ENCODE data around the gene ATXN2L.
A peak's percentile ranks its signal among the peaks of the same experiment; 100 is the strongest.
"Not testable (repeated sequence)": the region's sequence is repeated elsewhere in the genome, so short reads cannot be mapped to it uniquely, and the experiment has no call there.

ATXN2L gene

DNA sequence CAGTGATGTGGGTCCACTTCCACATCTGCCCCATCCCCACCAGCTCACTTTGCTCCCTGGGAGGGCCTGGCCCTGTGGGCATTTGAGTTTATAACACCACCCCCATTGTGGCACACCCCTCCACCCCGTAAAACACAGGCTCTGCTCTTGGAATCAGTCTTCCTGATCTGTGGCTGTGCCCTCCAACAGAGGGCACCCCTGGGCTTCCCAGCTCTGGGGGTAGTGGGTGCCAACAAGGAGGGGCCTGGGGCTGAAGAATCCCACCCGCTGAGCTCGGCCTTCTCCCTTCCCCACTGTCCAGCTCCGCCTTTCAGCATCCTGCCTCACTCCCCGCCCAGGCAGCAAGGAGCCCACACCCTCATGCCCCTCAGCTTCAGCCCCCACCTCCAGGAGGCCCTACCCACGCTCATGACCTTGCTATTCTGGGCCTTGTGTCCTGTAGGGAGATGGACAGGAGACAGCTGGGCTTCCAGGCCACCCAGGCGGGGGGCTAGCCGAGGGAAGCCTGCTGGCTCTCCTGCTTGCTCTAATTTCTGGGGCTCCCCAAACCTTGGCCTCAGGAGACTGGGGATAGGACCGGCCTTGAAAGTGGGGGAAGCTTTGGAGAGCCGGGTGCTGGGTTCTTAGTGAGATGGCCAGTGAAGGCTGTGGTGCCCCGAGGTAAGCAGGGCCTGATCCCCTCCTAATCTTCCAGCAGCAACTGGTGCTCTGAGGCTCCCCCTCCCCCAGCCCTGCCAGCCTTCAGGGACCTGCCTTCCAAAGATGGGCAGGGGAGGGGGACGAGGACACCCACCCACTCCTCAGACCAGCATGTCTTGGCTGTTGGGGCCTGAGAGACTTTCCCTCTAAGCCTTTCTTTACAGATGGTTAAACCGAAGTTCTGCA lies 52.6 kb downstream of the ATXN2L start:
- peak; percentile 63 for DNase-seq

- DNase-seq: no peak
Measured at GRCh38 chr16:28876019-28876659, 53.3 kb downstream of the ATXN2L start.

DNA sequence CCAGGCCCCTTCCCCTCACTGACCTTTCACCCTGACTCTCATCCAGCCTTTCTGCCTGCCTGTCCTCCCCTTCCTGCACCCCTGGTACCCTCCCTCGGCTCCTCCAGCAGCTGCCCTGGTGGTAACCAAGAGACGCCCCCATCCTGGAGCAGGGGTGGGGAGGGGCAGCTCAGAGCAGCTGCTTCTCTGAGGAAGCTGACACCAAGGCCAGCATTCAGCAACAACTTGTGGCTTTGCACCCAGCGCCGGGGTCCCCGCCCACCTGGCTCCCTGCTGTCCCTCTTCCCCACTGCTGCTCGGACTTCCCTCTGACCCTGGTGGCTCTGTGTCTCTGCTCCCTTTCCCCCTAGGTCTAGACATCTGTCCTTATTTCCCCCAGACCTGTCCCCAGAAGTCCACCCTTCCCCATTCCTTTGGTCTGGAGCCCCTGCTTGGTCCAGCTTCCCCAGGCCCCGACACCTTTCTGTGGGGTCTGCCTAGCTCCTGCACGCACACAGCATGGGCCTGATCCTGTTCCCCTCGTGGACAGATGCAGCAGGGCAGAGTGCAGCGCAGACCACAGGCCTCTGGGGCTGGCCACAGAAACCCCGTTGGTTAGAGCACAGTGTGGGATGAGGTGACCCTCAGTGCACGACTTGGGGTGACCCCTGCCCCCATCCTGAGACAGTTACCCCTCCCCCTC lies 54.3 kb downstream of the ATXN2L start:
- DNase-seq: peak; percentile 59

DNA sequence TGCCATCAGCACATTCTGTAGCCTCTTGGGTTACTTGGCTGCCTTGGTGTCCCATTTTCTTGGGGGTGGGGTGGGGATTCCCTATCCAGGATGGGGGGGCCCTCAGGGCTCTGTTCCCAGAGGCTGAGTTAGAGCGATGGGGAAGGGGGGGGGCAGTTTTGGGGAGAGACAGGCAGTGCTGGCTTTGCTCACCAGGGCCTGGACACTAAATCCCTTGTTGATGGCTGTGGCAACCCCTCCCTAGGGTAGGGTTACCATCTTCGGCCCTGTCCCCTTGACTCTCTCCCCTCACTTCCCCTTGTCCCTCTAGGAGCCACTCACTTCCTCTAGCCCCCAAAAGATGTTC lies 54.8 kb downstream of the ATXN2L start:
- no peak for DNase-seq

DNA sequence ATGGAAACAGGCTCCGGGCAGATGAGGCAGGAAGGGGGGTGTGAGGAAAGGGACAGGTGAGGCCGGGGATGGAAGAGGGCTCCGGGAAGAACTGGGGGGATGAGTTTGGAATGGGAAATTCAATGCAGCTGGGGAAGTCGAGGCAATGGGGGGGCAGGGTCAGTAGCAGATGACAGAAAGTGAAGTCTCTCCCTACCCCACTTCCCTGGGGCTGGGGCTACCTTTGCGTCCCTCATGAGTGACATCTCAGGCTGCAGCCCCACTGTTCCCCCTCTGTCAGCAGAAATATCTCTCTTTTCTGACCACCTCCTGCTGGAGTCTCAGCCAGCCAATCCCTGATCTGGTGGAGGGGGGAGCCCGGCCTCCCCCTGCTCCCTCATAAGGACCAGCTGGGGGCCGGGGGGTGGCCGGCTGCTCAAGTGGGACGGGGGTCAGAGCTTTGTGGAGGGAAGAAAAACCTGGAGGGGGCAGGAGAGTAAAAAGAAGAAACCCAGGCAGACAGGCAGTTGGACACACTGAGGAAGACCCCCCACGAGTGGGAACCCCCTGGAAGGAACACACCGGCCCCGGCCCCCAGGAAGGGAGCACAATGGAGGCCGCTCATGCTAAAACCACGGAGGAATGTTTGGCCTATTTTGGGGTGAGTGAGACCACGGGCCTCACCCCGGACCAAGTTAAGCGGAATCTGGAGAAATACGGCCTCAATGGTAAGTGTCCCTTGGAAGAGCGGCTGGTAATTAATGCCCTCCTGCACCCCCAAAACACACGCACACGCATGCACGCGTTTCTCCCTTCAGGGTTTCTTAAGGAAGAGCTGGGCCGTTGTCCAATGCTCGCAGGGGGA lies 55.5 kb downstream of the ATXN2L start, which contains the start of gene ATP2A1:
TSS of gene ATP2A1 (plus strand) at position 406 of the 844 bp plus-strand sequence. CDS start at position 590, 184 bp downstream.
- DNase-seq: no peak

DNA sequence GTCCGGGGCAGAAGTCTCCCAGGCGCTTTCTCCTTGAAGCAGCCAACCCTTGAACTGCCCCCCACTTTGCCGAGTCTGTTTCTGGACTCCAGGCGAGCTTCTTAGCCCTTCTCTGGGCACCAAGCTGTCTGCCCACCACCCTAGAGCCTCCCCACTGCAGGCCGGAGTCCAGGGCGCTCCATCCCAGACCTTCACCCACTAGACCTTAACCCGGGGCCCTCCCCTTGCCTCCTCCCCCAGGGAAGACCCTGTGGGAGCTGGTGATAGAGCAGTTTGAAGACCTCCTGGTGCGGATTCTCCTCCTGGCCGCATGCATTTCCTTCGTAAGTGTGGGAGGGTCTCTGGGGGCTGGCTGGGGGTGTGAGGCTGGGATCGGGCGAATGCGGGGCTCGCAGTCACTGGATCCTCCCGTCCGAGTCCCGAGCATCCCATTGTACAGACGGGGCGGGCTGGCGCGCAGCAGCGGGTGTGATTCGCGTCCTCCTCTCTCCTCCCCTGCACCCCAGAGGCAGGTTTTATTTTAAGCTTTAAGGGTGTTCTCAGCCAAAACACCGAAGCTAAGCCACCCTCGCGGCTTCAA lies 56.6 kb downstream of the ATXN2L start:
- no peak for DNase-seq

- DNase-seq: peak; percentile 92
Measured at GRCh38 chr16:28879841-28880588, 57.2 kb downstream of the ATXN2L start.

DNA sequence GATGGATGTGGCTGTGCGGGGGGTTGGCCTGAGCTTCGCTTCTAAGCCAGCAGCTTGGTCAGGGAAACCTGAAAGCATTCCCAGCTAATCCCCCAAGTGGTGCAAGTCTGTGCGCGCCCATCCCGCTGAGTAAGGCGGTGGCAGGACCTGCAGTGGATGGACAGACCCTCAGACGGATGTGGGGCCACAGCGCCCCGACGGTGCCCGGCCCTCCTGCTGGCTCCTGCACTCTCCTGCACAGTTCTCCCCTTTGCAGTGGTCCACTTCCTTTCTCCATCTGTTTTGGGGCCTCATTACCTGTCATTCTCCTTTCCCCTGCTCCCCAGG lies 57.8 kb downstream of the ATXN2L start:
- no peak for DNase-seq

DNA sequence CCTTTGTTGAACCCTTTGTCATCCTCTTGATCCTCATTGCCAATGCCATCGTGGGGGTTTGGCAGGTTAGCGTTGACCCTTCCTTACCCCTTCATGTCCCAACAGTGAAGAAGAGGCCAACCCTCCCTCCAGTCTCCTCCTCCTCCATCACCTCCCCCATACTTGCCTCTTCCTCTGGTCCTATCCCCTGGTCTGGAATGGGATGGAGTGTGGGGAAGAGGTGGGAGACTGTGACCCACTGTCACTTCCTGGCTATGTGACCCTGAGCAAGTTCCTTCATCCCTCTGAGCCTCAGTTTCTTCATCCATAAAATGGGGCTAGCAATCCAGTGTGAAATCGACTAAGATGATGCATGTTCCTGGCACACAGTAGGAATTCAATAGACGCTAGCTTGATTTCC lies 58.2 kb downstream of the ATXN2L start:
- DNase-seq: no peak

DNA sequence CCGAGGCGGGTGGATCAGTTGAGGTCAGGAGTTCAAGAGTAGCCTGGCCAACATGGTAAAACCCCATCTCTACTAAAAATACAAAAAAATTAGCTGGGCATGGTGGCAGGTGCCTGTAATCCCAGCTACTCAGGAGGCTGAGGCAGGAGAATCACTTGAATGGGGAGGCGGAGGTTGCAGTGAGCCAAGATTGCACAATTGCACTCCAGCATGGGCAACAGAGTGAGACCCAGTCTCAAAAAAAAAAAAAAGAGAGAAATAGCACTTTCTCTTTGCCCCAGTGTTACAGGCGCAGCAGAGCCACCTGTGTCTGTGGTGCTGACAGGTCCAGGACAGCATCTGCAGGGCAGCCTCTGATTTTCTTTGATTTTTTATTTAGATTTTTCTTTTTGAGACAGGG lies 58.8 kb downstream of the ATXN2L start:
- not testable (repeated sequence) for DNase-seq

DNA sequence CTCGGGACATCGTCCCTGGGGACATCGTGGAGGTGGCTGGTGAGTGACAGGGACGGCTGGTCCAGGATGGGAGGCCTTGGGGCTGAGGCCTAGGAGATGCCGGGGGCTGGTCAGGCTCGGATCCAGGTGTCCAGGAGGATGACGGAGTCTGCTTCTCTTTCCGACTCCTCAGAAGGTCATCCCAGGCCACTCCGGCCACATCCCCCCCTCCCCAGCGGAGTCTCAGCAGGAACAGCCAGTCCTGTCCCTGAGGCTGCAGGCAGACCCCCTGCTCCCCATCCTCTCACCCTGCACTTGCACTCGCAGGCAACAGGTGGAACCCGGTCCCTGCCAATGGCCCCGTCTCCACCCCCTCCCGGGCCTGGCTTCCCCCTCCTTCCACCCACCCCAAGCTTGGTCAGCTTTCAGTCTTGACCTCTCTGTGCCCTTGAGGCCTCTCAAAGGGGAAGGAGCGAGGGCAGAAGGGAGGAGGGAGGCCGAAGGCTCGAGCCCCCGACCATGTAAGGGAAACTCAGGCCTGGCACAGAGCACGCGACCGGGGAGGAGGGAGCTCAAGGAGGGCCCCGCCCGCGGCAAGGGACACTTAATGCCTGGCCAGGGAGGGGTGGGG lies 59.9 kb downstream of the ATXN2L start:
- DNase-seq: no peak

GRCh38 chr16:28883221-28883996 lies 60.6 kb downstream of the ATXN2L start:
- DNase-seq: no peak

DNA sequence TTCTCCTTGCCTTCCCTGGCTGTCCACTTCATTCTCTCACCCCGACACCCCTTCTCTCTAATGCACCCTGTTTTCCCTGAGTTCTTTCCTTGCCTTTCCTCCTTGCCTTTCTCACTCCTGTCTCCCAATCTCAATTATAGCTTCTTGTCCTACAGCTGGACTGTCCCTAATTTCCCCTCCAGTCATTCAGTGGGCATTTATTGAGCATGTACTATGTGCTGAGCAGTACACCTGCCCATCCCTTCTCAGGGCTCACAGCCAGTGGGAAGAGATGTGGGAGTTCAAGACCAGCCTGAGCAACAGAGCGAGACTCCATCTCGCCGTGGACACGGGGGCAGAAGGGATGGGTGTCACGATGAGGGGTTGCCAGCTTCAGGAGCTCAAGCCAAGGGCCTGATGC lies 61.2 kb downstream of the ATXN2L start:
- DNase-seq: no peak
